ENCODE results near the gene PPM1L. TPM values are rescaled to one million over a fixed set of nuclear protein-coding genes. Genes with fewer than 3 reads are reported as not detected.

The PPM1L gene
- polyA plus RNA-seq, 1 donor: 12.6 TPM

- peak; percentile 71 for DNase-seq
Observed at GRCh38 chr3:161104561-161105551, 348.8 kb downstream of the PPM1L start, which contains the start of gene B3GALNT1. B3GALNT1 (minus strand) TSS chr3:161105349; CDS start chr3:161086754, 18,595 bp downstream.

DNA sequence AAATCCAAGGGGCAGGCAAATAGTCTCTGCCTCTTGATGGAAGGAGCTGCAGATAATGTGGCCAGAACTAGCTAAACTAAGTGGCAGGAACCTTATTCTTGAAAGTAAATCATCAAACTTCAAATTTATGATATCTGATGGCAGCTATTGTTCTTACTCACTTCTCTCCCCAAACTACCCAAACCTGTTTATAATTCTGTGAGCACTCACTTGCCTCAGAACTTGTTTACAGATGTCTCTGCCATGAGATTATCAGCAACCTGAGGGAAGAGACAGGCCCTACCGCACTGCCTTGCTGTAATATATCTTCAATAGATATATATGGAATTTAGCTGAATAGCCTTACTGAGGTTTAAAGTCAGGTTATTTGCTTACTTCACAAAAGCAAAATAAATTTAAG is 351.3 kb downstream of the PPM1L start:
- DNase-seq: no peak

DNA sequence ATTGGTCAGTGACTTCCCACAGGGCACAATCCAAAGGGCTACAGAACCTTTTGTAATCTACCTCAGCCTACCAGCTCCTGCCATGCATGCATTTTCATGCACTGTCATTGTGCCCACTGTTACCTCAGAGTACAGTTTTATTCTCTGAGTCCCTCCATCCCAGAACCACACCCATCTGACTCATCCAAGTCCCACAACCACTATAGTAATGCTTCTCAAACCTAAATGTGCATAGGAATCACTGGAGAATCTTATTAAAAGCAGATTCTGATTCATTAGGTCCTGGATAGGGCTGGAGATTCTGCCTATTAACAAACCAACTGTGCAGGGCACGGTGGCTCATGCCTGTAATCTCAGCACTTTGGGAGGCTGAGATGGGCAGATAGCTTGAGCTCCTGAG is 352.8 kb downstream of the PPM1L start:
- DNase-seq: no peak

- DNase-seq: no peak
Observed at GRCh38 chr3:161117646-161118045, 361.6 kb downstream of the PPM1L start.

DNA sequence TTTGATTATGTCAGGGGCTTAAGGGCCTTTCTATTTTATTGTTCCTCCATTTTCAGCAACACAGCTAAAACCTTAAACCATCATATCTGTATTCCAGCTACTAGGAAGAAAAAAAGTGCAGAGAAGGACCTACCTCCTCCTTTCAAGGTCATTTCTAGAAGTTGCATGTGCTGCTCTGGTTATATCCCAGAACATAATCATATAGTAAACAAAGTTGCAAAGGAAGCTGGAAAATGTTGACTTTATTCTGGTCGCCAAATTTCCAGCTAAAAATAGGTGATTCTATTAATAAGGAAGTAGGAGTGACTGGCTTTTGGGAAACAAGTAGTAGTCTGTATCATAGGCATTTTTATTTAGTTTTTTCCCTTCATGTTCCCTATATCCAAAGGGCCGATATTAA is 370.5 kb downstream of the PPM1L start:
- no peak for DNase-seq

Other genes starting within 250 kb of the PPM1L start
- 74.9 TPM for gene KPNA4, start 190.7 kb upstream of the PPM1L start, polyA plus RNA-seq (ENCODE audit: insufficient read length)
- not detected for gene ARL14, start 79.1 kb upstream of the PPM1L start, polyA plus RNA-seq (ENCODE audit: insufficient read length)

All from hindlimb muscle (tissue), 1 donor.